ENCODE measurements around the gene MSH5. TPM values are rescaled to one million over a fixed set of nuclear protein-coding genes. Genes with fewer than 3 reads are reported as not detected.
A peak's percentile ranks its signal among the peaks of the same experiment; 100 is the strongest.

Gene MSH5
- total and polyA plus RNA-seq, 9 of the 15 experiments (the other 6 are each of a cell fraction or from before 2014, with no cell fraction given): 12.5 to 104 (median 46.6) TPM

- TF ChIP-seq GATA2 (CRISPR knock-in tag; IDR thresholded peaks at IDR 0.05) (peak; percentile 56; the same call in 1 of the 2 replicates), HNRNPL (IDR thresholded peaks at IDR 0.05; ENCODE audit: low read depth, low read length) (peak; percentile 35; the same call in 1 of the 2 replicates), ZNF124 (CRISPR knock-in tag; IDR thresholded peaks at IDR 0.05) (no peak), GATAD2A (IDR thresholded peaks at IDR 0.05) (peak; percentile 99), PHF20 (IDR thresholded peaks at IDR 0.05; ENCODE audit: partially characterized antibody) (no peak), TEAD4 (IDR thresholded peaks at IDR 0.05; ENCODE audit: low read length) (peak; percentile 84), TEAD4 (CRISPR knock-in tag; IDR thresholded peaks at IDR 0.05; ENCODE audit: borderline replicate concordance) (no peak), BCL6 (CRISPR knock-in tag; IDR thresholded peaks at IDR 0.05) (no peak), ZNF197 (CRISPR knock-in tag; IDR thresholded peaks at IDR 0.05; ENCODE audit: low read depth) (0 out of 2 replicates have a peak, but pooled peaks have one; percentile 1), GABPB1 (CRISPR knock-in tag; IDR thresholded peaks at IDR 0.05) (peak; percentile 69; the same call in 1 of the 2 replicates), ID3 (CRISPR knock-in tag; IDR thresholded peaks at IDR 0.05) (no peak), ID3 (tag; IDR thresholded peaks at IDR 0.05) (peak; percentile 94), CBX2 (IDR thresholded peaks at IDR 0.05; ENCODE audit: insufficient read depth, low read length, poor library complexity, severe bottlenecking) (no peak), HSF4 (CRISPR knock-in tag; IDR thresholded peaks at IDR 0.05; ENCODE audit: borderline replicate concordance) (no peak; the same call in none of the 2 replicates), AFF1 (IDR thresholded peaks at IDR 0.05; ENCODE audit: low read depth in 1 of 2, partially characterized antibody in 2 of 2) (peak; percentile 19 to 79), MEIS2 (IDR thresholded peaks at IDR 0.05; ENCODE audit: partially characterized antibody) (peak; percentile 3), PHTF2 (CRISPR knock-in tag; IDR thresholded peaks at IDR 0.05) (peak; percentile 30; the same call in 1 of the 2 replicates), PHF8 (IDR thresholded peaks at IDR 0.05; ENCODE audit: borderline replicate concordance, low read length) (peak; percentile 55; the same call in 1 of the 2 replicates), KLF1 (tag; IDR thresholded peaks at IDR 0.05) (peak; percentile 78; the same call in 1 of the 2 replicates), GTF2B (IDR thresholded peaks at IDR 0.05; ENCODE audit: extremely low read depth, insufficient read length) (no peak), SUPT5H (IDR thresholded peaks at IDR 0.05) (peak; percentile 81), ZBTB9 (CRISPR knock-in tag; IDR thresholded peaks at IDR 0.05) (peak; percentile 87)
Measured at GRCh38 chr6:31690231-31691077, 49.4 kb upstream of the MSH5 start (continued).
